ENCODE results near the gene TMEM87B. TPM values are rescaled to one million over a fixed set of nuclear protein-coding genes. Genes with fewer than 3 reads are reported as not detected.

The TMEM87B gene
- polyA plus RNA-seq, 1 donor from 2014 or later, result 12.8 TPM

- Histone ChIP-seq H3K4me3 (ENCODE audit: low read length) (no peak overlapping the region), H3K27ac (ENCODE audit: low read length) (no peak overlapping the region), H3K36me3 (ENCODE audit: insufficient read depth, low read length) (peaks cover 4% of the 10 kb centered on the region), H4K20me1 (ENCODE audit: insufficient read depth) (no peaks in the 10 kb centered on the region), H3K4me2 (ENCODE audit: low read length) (no peak overlapping the region), H3K9me2 (ENCODE audit: insufficient read depth, low read length) (no peaks in the 10 kb centered on the region), H3F3A (ENCODE audit: insufficient read depth, low read length, poor library complexity, severe bottlenecking) (no peaks in the 10 kb centered on the region), H3K27me3 (ENCODE audit: insufficient read depth, low read depth, low read length) (no peaks in the 10 kb centered on the region), H2AFZ (ENCODE audit: low read depth, low read length) (no peak overlapping the region), H3K9ac (ENCODE audit: low read length) (no peak overlapping the region), H3K79me2 (replicated peaks; ENCODE audit: insufficient read depth, low read length) (no peaks in the 10 kb centered on the region), H3K9me3 (ENCODE audit: low read length) (no peaks in the 10 kb centered on the region)
- TF ChIP-seq REST (IDR thresholded peaks at IDR 0.05; ENCODE audit: borderline replicate concordance) (no peak), RAD21 (conservative IDR thresholded peaks at IDR 0.05) (no peak), MXI1 (conservative IDR thresholded peaks at IDR 0.05; ENCODE audit: poor library complexity, severe bottlenecking) (no peak), EP300 (conservative IDR thresholded peaks at IDR 0.05; ENCODE audit: poor library complexity, severe bottlenecking) (no peak), TAF1 (IDR thresholded peaks at IDR 0.05; ENCODE audit: low read depth) (no peak), SMC3 (conservative IDR thresholded peaks at IDR 0.05; ENCODE audit: poor library complexity) (no peak), EZH2 (IDR thresholded peaks at IDR 0.05; ENCODE audit: borderline replicate concordance, insufficient read depth, low read length, poor library complexity, severe bottlenecking) (no peak), POLR2AphosphoS5 (IDR thresholded peaks at IDR 0.05) (no peak)
- TF ChIP-seq, protein P1, sequence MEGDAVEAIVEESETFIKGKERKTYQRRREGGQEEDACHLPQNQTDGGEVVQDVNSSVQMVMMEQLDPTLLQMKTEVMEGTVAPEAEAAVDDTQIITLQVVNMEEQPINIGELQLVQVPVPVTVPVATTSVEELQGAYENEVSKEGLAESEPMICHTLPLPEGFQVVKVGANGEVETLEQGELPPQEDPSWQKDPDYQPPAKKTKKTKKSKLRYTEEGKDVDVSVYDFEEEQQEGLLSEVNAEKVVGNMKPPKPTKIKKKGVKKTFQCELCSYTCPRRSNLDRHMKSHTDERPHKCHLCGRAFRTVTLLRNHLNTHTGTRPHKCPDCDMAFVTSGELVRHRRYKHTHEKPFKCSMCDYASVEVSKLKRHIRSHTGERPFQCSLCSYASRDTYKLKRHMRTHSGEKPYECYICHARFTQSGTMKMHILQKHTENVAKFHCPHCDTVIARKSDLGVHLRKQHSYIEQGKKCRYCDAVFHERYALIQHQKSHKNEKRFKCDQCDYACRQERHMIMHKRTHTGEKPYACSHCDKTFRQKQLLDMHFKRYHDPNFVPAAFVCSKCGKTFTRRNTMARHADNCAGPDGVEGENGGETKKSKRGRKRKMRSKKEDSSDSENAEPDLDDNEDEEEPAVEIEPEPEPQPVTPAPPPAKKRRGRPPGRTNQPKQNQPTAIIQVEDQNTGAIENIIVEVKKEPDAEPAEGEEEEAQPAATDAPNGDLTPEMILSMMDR (IDR thresholded peaks at IDR 0.05; ENCODE audit: poor library complexity, severe bottlenecking), result no peak
These were observed 30.3 kb downstream of the TMEM87B start for GRCh38 chr2:112085375-112085730.

DNA sequence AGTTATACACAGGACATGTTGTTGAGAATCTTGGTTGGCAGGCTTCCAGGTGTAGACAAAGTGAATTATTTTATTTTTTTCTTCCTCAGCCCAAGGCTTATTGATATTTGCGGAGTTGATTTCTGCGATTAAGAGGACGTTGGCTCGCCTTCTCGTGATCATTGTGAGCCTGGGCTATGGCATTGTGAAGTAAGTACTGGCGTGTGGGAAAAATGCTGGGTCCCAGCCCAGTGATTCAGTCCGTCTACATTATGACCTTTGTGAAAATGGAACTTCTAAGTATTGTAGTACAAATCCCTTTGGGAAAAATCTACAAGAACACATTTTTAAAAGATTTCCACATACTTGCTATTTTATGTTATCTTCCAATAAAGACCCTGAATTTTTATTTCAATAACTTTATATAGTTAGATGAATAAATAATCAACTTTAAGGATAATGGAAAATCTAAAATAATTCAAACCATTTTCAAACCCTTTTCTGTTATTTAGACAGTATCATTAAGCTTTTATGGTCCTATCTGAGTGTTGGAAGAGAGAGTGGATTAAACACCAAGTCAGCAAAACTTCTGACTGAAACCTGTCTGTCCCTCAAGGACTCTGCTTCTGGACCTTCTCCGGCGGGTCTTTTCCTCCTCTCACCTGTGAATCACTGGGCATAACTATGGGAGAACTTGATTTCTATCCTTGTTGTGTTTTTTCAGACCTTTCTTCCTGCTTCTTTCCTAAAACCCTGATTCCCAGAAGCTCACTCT lies 31.0 kb downstream of the TMEM87B start:
- Histone ChIP-seq H3K4me2 (ENCODE audit: low read length) (no peak overlapping the region), H3K9me2 (ENCODE audit: insufficient read depth, low read length) (no peaks in the 10 kb centered on the region), H3K79me2 (replicated peaks; ENCODE audit: insufficient read depth, low read length) (no peaks in the 10 kb centered on the region), H4K20me1 (ENCODE audit: insufficient read depth) (no peaks in the 10 kb centered on the region), H3K4me3 (ENCODE audit: low read length) (no peak overlapping the region), H3K36me3 (ENCODE audit: insufficient read depth, low read length) (no peaks in the 10 kb centered on the region), H3K9ac (ENCODE audit: low read length) (no peak overlapping the region), H3K9me3 (ENCODE audit: low read length) (no peaks in the 10 kb centered on the region), H3F3A (ENCODE audit: insufficient read depth, low read length, poor library complexity, severe bottlenecking) (no peaks in the 10 kb centered on the region), H2AFZ (ENCODE audit: low read depth, low read length) (no peak overlapping the region), H3K27ac (ENCODE audit: low read length) (no peak overlapping the region), H3K27me3 (ENCODE audit: insufficient read depth, low read depth, low read length) (no peaks in the 10 kb centered on the region)
- no peak for TF ChIP-seq RAD21 (conservative IDR thresholded peaks at IDR 0.05)
- TF ChIP-seq SMC3 (conservative IDR thresholded peaks at IDR 0.05; ENCODE audit: poor library complexity), result no peak
- TF ChIP-seq POLR2AphosphoS5 (IDR thresholded peaks at IDR 0.05), result no peak

All from neural cell (in vitro differentiated cells).